Activated CD4-positive, CD25-positive, alpha-beta regulatory T cell treated with anti-CD3 and anti-CD28 coated beads, Interleukin-2, amount 50 U/mL, for 72 hours (primary cell): ENCODE data around the gene SLC25A5.
A peak's percentile ranks its signal among the peaks of the same experiment; 100 is the strongest.
"Not testable (repeated sequence)": the region's sequence is repeated elsewhere in the genome, so short reads cannot be mapped to it uniquely, and the experiment has no call there.

ENCODE experiments used
- DNase-seq: peaks from one replicate; pipeline ENCODE4 v3.0.0; 2021

Gene SLC25A5

GRCh38 chrX:119478504-119478903 is 10.3 kb downstream of the SLC25A5 start:
- no peak for DNase-seq

- DNase-seq: no peak
Observed at GRCh38 chrX:119479845-119480244, 11.6 kb downstream of the SLC25A5 start.

GRCh38 chrX:119481323-119481801 is 13.1 kb downstream of the SLC25A5 start:
- DNase-seq: no peak

GRCh38 chrX:119482041-119482440 is 13.8 kb downstream of the SLC25A5 start:
- DNase-seq: no peak

- peak; percentile 67 for DNase-seq
Observed at GRCh38 chrX:119482481-119483480, 14.5 kb downstream of the SLC25A5 start.

GRCh38 chrX:119486745-119487144 is 18.5 kb downstream of the SLC25A5 start:
- DNase-seq: no peak

GRCh38 chrX:119487766-119488165 is 19.5 kb downstream of the SLC25A5 start:
- not testable (repeated sequence) for DNase-seq

GRCh38 chrX:119488749-119489148 is 20.5 kb downstream of the SLC25A5 start:
- no peak for DNase-seq

GRCh38 chrX:119489212-119490074 is 21.2 kb downstream of the SLC25A5 start:
- DNase-seq: no peak

GRCh38 chrX:119492463-119492862 is 24.2 kb downstream of the SLC25A5 start:
- no peak for DNase-seq

- not testable (repeated sequence) for DNase-seq
Observed at GRCh38 chrX:119493851-119494495, 25.7 kb downstream of the SLC25A5 start.

GRCh38 chrX:119495734-119496726 is 27.8 kb downstream of the SLC25A5 start:
- DNase-seq: no peak

- DNase-seq: no peak
Observed at GRCh38 chrX:119497185-119497584, 28.9 kb downstream of the SLC25A5 start.

- no peak for DNase-seq
Observed at GRCh38 chrX:119500061-119500800, 32.0 kb downstream of the SLC25A5 start.

GRCh38 chrX:119501511-119502148 is 33.4 kb downstream of the SLC25A5 start:
- no peak for DNase-seq

- no peak for DNase-seq
Observed at GRCh38 chrX:119502727-119503483, 34.7 kb downstream of the SLC25A5 start.

GRCh38 chrX:119503484-119503861 is 35.2 kb downstream of the SLC25A5 start:
- DNase-seq: no peak

- DNase-seq: not testable (repeated sequence)
Observed at GRCh38 chrX:119505145-119505544, 36.9 kb downstream of the SLC25A5 start.

GRCh38 chrX:119505945-119506344 is 37.7 kb downstream of the SLC25A5 start:
- DNase-seq: no peak

GRCh38 chrX:119507206-119507605 is 39.0 kb downstream of the SLC25A5 start:
- no peak for DNase-seq
